Measurements from ENCODE around the gene MYO1D.
"Not testable (repeated sequence)": the region's sequence is repeated elsewhere in the genome, so short reads cannot be mapped to it uniquely, and the experiment has no call there.

Gene MYO1D

GRCh38 chr17:32483451-32484019 lies 393.4 kb downstream of the MYO1D start:
- DNase-seq, result peak; percentile 70

GRCh38 chr17:32482568-32483320 lies 394.2 kb downstream of the MYO1D start:
- DNase-seq, result no peak

- DNase-seq, result no peak
Measured at GRCh38 chr17:32481193-32481592, 395.7 kb downstream of the MYO1D start.

- no peak for DNase-seq
Measured at GRCh38 chr17:32479074-32479617, 397.8 kb downstream of the MYO1D start.

- DNase-seq, result no peak
Measured at GRCh38 chr17:32477220-32477619, 399.7 kb downstream of the MYO1D start.

GRCh38 chr17:32475258-32475657 lies 401.7 kb downstream of the MYO1D start:
- DNase-seq, result no peak

GRCh38 chr17:32471652-32472051 lies 405.3 kb downstream of the MYO1D start:
- DNase-seq, result no peak

- DNase-seq, result no peak
Measured at GRCh38 chr17:32470405-32471167, 406.3 kb downstream of the MYO1D start.

GRCh38 chr17:32467949-32468348 lies 409.0 kb downstream of the MYO1D start:
- DNase-seq, result no peak

GRCh38 chr17:32464374-32464773 lies 412.6 kb downstream of the MYO1D start:
- no peak for DNase-seq

- no peak for DNase-seq
Measured at GRCh38 chr17:32463304-32463703, 413.6 kb downstream of the MYO1D start.

GRCh38 chr17:32461853-32462617 lies 414.9 kb downstream of the MYO1D start:
- DNase-seq, result peak; percentile 55

- DNase-seq, result no peak
Measured at GRCh38 chr17:32461498-32461852, 415.4 kb downstream of the MYO1D start.

- no peak for DNase-seq
Measured at GRCh38 chr17:32460054-32460453, 416.9 kb downstream of the MYO1D start.

GRCh38 chr17:32458371-32458770 lies 418.6 kb downstream of the MYO1D start:
- no peak for DNase-seq

- DNase-seq, result no peak
Measured at GRCh38 chr17:32453370-32453769, 423.6 kb downstream of the MYO1D start.

- DNase-seq, result no peak
Measured at GRCh38 chr17:32452281-32452680, 424.6 kb downstream of the MYO1D start.

- DNase-seq, result no peak
Measured at GRCh38 chr17:32451879-32452278, 425.0 kb downstream of the MYO1D start.

- DNase-seq, result not testable (repeated sequence)
Measured at GRCh38 chr17:32450379-32450778, 426.5 kb downstream of the MYO1D start.

GRCh38 chr17:32449963-32450362 lies 427.0 kb downstream of the MYO1D start:
- no peak for DNase-seq

GRCh38 chr17:32446949-32447348 lies 430.0 kb downstream of the MYO1D start:
- DNase-seq, result no peak

- peak; percentile 17 for DNase-seq
Measured at GRCh38 chr17:32445971-32446370, 431.0 kb downstream of the MYO1D start.

GRCh38 chr17:32445497-32445896 lies 431.4 kb downstream of the MYO1D start:
- DNase-seq, result no peak

Measured in fibroblast of skin of right biceps (primary cell).